WTC11 (cell line): ENCODE results near the gene GALNT7. TPM values are rescaled to one million over a fixed set of nuclear protein-coding genes. Genes with fewer than 3 reads are reported as not detected.

Source experiments
- EMX1 ChIP-seq: fragments of 250-450 bp; sonication (Bioruptor Pico); IDR thresholded peaks from 2 replicates; pipeline ENCODE4 v1.8.0; 2021; ENCODE audit warnings: mild to moderate bottlenecking
- FOXK1 ChIP-seq: sonication (generic); formaldehyde crosslinking; IDR thresholded peaks from 2 replicates; pipeline ENCODE4 v1.8.0; 2022; ENCODE audit warnings: mild to moderate bottlenecking, moderate library complexity, missing genetic modification reagents
- HMGA2 ChIP-seq: fragments of 250-450 bp; sonication (Bioruptor Pico); IDR thresholded peaks from 2 replicates; pipeline ENCODE4 v1.4.0; 2021; ENCODE audit warnings: mild to moderate bottlenecking, moderate library complexity
- MYBL2 ChIP-seq: sonication (generic); formaldehyde crosslinking; IDR thresholded peaks from 2 replicates; pipeline ENCODE4 v1.8.1; 2023; ENCODE audit warnings: mild to moderate bottlenecking, moderate library complexity, missing genetic modification reagents
- ZNF121 ChIP-seq: sonication (generic); formaldehyde crosslinking; IDR thresholded peaks from 2 replicates; pipeline ENCODE4 v1.8.0; 2023; ENCODE audit warnings: missing genetic modification reagents
- total RNA-seq: library from RNA; stranded (reverse); gene quantifications from 3 replicates; pipeline ENCODE4 v1.2.3, GENCODE V29; 2021
- TF ChIP-seq, protein P1 (sequence below): sonication (generic); formaldehyde crosslinking; IDR thresholded peaks from 2 replicates; pipeline ENCODE4 v1.8.0; 2023; ENCODE audit warnings: missing genetic modification reagents, mild to moderate bottlenecking, borderline replicate concordance
- TF ChIP-seq, protein P2 (sequence below): sonication (generic); formaldehyde crosslinking; IDR thresholded peaks from 2 replicates; pipeline ENCODE4 v1.8.0; 2023; ENCODE audit warnings: mild to moderate bottlenecking, missing genetic modification reagents
- TF ChIP-seq, protein P3 (sequence below): fragments of 250-450 bp; sonication (Bioruptor Pico); conservative IDR thresholded peaks from 2 replicates; pipeline ENCODE4 v1.9.0; 2021; ENCODE audit warnings: mild to moderate bottlenecking
- TF ChIP-seq, protein P4 (sequence below): fragments of 250-450 bp; sonication (Bioruptor Pico); IDR thresholded peaks from 2 replicates; pipeline ENCODE4 v1.9.0; 2021; ENCODE audit warnings: mild to moderate bottlenecking
- TF ChIP-seq, protein P5 (sequence below): sonication (generic); formaldehyde crosslinking; IDR thresholded peaks from 2 replicates; pipeline ENCODE4 v1.8.0; 2022; ENCODE audit warnings: mild to moderate bottlenecking, missing genetic modification reagents
- TF ChIP-seq, protein P6 (sequence below): fragments of 250-450 bp; sonication (Bioruptor Pico); IDR thresholded peaks from 2 replicates; pipeline ENCODE4 v1.9.0; 2021; ENCODE audit warnings: mild to moderate bottlenecking, borderline replicate concordance

GALNT7 gene
- total RNA-seq, 1 experiment from 2014 or later: 86.9 TPM

DNA sequence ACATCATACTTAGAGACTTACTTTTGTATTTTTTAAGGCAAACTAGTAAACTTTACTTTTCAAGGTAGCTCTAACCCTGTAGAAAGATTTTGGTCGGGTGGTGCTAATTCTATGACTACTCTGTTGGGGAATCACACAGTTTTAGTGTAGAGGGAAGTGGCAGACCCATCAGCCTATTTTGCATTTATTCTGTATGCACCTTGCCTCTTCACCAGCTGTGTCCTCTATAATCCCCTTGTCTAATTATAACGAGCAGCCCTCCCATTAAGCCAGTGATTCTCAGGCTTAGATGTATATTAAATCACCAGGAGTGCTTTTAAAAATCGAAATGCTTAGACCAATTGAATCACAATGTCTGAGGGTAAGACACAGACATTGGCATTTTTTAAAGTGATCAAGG, 78.1 kb downstream of the GALNT7 start (continued):
- TF ChIP-seq, protein P1, sequence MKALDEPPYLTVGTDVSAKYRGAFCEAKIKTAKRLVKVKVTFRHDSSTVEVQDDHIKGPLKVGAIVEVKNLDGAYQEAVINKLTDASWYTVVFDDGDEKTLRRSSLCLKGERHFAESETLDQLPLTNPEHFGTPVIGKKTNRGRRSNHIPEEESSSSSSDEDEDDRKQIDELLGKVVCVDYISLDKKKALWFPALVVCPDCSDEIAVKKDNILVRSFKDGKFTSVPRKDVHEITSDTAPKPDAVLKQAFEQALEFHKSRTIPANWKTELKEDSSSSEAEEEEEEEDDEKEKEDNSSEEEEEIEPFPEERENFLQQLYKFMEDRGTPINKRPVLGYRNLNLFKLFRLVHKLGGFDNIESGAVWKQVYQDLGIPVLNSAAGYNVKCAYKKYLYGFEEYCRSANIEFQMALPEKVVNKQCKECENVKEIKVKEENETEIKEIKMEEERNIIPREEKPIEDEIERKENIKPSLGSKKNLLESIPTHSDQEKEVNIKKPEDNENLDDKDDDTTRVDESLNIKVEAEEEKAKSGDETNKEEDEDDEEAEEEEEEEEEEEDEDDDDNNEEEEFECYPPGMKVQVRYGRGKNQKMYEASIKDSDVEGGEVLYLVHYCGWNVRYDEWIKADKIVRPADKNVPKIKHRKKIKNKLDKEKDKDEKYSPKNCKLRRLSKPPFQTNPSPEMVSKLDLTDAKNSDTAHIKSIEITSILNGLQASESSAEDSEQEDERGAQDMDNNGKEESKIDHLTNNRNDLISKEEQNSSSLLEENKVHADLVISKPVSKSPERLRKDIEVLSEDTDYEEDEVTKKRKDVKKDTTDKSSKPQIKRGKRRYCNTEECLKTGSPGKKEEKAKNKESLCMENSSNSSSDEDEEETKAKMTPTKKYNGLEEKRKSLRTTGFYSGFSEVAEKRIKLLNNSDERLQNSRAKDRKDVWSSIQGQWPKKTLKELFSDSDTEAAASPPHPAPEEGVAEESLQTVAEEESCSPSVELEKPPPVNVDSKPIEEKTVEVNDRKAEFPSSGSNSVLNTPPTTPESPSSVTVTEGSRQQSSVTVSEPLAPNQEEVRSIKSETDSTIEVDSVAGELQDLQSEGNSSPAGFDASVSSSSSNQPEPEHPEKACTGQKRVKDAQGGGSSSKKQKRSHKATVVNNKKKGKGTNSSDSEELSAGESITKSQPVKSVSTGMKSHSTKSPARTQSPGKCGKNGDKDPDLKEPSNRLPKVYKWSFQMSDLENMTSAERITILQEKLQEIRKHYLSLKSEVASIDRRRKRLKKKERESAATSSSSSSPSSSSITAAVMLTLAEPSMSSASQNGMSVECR (CRISPR knock-in tag): no peak
- TF ChIP-seq, protein P2, sequence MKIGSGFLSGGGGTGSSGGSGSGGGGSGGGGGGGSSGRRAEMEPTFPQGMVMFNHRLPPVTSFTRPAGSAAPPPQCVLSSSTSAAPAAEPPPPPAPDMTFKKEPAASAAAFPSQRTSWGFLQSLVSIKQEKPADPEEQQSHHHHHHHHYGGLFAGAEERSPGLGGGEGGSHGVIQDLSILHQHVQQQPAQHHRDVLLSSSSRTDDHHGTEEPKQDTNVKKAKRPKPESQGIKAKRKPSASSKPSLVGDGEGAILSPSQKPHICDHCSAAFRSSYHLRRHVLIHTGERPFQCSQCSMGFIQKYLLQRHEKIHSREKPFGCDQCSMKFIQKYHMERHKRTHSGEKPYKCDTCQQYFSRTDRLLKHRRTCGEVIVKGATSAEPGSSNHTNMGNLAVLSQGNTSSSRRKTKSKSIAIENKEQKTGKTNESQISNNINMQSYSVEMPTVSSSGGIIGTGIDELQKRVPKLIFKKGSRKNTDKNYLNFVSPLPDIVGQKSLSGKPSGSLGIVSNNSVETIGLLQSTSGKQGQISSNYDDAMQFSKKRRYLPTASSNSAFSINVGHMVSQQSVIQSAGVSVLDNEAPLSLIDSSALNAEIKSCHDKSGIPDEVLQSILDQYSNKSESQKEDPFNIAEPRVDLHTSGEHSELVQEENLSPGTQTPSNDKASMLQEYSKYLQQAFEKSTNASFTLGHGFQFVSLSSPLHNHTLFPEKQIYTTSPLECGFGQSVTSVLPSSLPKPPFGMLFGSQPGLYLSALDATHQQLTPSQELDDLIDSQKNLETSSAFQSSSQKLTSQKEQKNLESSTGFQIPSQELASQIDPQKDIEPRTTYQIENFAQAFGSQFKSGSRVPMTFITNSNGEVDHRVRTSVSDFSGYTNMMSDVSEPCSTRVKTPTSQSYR (CRISPR knock-in tag): no peak
- no peak for TF ChIP-seq FOXK1 (CRISPR knock-in tag)
- TF ChIP-seq, protein P3, sequence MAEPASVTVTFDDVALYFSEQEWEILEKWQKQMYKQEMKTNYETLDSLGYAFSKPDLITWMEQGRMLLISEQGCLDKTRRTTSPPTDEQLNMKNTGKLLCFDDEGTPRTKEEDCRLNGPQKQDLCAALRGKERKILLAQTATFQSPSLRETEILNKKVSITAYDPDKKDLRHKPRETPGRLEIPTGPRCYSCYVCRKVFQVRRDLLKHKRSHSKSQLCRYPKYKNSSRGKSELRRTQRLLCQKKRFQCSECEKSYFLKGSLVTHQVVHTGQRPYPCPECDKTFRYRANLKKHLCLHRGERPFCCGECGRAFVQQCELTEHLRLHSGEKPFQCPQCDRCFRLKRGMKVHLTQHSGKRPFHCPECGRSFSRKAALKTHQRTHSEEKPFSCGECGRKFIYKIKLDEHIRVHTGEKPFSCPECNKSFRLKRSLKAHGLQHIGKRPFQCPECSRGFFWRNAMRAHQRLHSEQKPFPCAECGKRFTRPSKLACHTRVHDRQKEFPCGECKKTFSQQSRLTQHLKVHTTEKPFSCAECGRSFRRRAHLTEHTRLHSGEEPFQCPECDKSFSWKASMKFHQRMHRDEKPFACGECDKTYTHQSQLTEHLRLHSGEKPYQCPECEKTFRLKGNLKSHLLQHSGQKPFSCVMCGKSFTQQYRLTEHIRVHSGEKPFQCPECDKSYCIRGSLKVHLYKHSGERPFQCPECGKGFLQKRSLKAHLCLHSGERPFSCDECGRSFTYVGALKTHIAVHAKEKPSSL (CRISPR knock-in tag): no peak
- TF ChIP-seq EMX1 (CRISPR knock-in tag): no peak
- TF ChIP-seq, protein P4, sequence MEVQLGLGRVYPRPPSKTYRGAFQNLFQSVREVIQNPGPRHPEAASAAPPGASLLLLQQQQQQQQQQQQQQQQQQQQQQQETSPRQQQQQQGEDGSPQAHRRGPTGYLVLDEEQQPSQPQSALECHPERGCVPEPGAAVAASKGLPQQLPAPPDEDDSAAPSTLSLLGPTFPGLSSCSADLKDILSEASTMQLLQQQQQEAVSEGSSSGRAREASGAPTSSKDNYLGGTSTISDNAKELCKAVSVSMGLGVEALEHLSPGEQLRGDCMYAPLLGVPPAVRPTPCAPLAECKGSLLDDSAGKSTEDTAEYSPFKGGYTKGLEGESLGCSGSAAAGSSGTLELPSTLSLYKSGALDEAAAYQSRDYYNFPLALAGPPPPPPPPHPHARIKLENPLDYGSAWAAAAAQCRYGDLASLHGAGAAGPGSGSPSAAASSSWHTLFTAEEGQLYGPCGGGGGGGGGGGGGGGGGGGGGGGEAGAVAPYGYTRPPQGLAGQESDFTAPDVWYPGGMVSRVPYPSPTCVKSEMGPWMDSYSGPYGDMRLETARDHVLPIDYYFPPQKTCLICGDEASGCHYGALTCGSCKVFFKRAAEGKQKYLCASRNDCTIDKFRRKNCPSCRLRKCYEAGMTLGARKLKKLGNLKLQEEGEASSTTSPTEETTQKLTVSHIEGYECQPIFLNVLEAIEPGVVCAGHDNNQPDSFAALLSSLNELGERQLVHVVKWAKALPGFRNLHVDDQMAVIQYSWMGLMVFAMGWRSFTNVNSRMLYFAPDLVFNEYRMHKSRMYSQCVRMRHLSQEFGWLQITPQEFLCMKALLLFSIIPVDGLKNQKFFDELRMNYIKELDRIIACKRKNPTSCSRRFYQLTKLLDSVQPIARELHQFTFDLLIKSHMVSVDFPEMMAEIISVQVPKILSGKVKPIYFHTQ: no peak
- TF ChIP-seq, protein P5, sequence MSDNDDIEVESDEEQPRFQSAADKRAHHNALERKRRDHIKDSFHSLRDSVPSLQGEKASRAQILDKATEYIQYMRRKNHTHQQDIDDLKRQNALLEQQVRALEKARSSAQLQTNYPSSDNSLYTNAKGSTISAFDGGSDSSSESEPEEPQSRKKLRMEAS (CRISPR knock-in tag): no peak
- TF ChIP-seq, protein P6, sequence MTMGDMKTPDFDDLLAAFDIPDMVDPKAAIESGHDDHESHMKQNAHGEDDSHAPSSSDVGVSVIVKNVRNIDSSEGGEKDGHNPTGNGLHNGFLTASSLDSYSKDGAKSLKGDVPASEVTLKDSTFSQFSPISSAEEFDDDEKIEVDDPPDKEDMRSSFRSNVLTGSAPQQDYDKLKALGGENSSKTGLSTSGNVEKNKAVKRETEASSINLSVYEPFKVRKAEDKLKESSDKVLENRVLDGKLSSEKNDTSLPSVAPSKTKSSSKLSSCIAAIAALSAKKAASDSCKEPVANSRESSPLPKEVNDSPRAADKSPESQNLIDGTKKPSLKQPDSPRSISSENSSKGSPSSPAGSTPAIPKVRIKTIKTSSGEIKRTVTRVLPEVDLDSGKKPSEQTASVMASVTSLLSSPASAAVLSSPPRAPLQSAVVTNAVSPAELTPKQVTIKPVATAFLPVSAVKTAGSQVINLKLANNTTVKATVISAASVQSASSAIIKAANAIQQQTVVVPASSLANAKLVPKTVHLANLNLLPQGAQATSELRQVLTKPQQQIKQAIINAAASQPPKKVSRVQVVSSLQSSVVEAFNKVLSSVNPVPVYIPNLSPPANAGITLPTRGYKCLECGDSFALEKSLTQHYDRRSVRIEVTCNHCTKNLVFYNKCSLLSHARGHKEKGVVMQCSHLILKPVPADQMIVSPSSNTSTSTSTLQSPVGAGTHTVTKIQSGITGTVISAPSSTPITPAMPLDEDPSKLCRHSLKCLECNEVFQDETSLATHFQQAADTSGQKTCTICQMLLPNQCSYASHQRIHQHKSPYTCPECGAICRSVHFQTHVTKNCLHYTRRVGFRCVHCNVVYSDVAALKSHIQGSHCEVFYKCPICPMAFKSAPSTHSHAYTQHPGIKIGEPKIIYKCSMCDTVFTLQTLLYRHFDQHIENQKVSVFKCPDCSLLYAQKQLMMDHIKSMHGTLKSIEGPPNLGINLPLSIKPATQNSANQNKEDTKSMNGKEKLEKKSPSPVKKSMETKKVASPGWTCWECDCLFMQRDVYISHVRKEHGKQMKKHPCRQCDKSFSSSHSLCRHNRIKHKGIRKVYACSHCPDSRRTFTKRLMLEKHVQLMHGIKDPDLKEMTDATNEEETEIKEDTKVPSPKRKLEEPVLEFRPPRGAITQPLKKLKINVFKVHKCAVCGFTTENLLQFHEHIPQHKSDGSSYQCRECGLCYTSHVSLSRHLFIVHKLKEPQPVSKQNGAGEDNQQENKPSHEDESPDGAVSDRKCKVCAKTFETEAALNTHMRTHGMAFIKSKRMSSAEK (CRISPR knock-in tag): no peak
- TF ChIP-seq MYBL2 (CRISPR knock-in tag): no peak
- no peak for TF ChIP-seq HMGA2 (CRISPR knock-in tag)
- TF ChIP-seq ZNF121 (CRISPR knock-in tag): no peak
